Stimulated activated effector memory CD8-positive, alpha-beta T cell treated with anti-CD3 and anti-CD28 coated beads, Interleukin-12 subunit alpha, Interleukin-12 subunit beta, amount 100 ng/mL, for 72 hours (primary cell): ENCODE measurements around the gene INTS7.

Experiments used
- ATAC-seq: fragments of 150-1000 bp; cut with Tn5 transposase; 2 replicates; pipeline ENCODE4 v1.10.0; 2021
- DNase-seq, 2 donors: peaks; one replicate each; pipeline ENCODE4 v3.0.0; 2021 to 2022; ENCODE audit warnings: low spot score in 2 of 2
- H3K27ac Mint-ChIP-seq: one replicate; pipeline ENCODE4 v1.8.0; 2022; ENCODE audit warnings: mild to moderate bottlenecking, mixed read lengths
- H3K36me3 Mint-ChIP-seq: one replicate; pipeline ENCODE4 v1.8.0; 2022; ENCODE audit warnings: mild to moderate bottlenecking, mixed read lengths
- H3K4me1 Mint-ChIP-seq: one replicate; pipeline ENCODE4 v1.8.0; 2022; ENCODE audit warnings: mixed read lengths
- H3K4me3 Mint-ChIP-seq: one replicate; pipeline ENCODE4 v1.8.0; 2022; ENCODE audit warnings: mild to moderate bottlenecking, mixed read lengths
- H3K9me3 Mint-ChIP-seq: one replicate; pipeline ENCODE4 v1.8.0; 2022; ENCODE audit warnings: mixed read lengths

The INTS7 gene

GRCh38 chr1:211895126-211895759 lies 140.1 kb downstream of the INTS7 start:
- Mint-ChIP-seq H3K36me3 (no peaks in the 10 kb centered on the region), H3K4me1 (no peaks in the 10 kb centered on the region), H3K9me3 (no peaks in the 10 kb centered on the region), H3K4me3 (no peak overlapping the region), H3K27ac (no peak overlapping the region)
- ATAC-seq, result no peak
- DNase-seq, result no peak

- H3K27ac Mint-ChIP-seq, result no peak overlapping the region
- no peaks in the 10 kb centered on the region for H3K4me1 Mint-ChIP-seq
- no peak for DNase-seq
- H3K36me3 Mint-ChIP-seq, result no peaks in the 10 kb centered on the region
- no peak overlapping the region for H3K4me3 Mint-ChIP-seq
- no peaks in the 10 kb centered on the region for H3K9me3 Mint-ChIP-seq
- no peak for ATAC-seq
Measured at GRCh38 chr1:211894312-211894711, 141.0 kb downstream of the INTS7 start.

GRCh38 chr1:211893260-211893659 lies 142.1 kb downstream of the INTS7 start:
- ATAC-seq, result no peak
- H3K36me3 Mint-ChIP-seq, result no peaks in the 10 kb centered on the region
- no peak overlapping the region for H3K27ac Mint-ChIP-seq
- no peak overlapping the region for H3K4me3 Mint-ChIP-seq
- no peak for DNase-seq
- no peaks in the 10 kb centered on the region for H3K4me1 Mint-ChIP-seq
- no peaks in the 10 kb centered on the region for H3K9me3 Mint-ChIP-seq

GRCh38 chr1:211892577-211892976 lies 142.8 kb downstream of the INTS7 start:
- H3K9me3 Mint-ChIP-seq, result no peaks in the 10 kb centered on the region
- H3K27ac Mint-ChIP-seq, result no peak overlapping the region
- H3K4me3 Mint-ChIP-seq, result no peak overlapping the region
- H3K4me1 Mint-ChIP-seq, result peaks cover 5% of the 10 kb centered on the region
- DNase-seq (no peak), ATAC-seq (no peak)
- no peaks in the 10 kb centered on the region for H3K36me3 Mint-ChIP-seq

GRCh38 chr1:211891708-211892107 lies 143.6 kb downstream of the INTS7 start:
- H3K4me1 Mint-ChIP-seq, result peaks cover 8% of the 10 kb centered on the region
- no peaks in the 10 kb centered on the region for H3K36me3 Mint-ChIP-seq
- H3K9me3 Mint-ChIP-seq, result no peaks in the 10 kb centered on the region
- H3K27ac Mint-ChIP-seq, result no peak overlapping the region
- no peak overlapping the region for H3K4me3 Mint-ChIP-seq
- ATAC-seq (no peak), DNase-seq (no peak)
